Chondrocyte (in vitro differentiated cells): ENCODE measurements around the gene TRAF2. TPM values are rescaled to one million over a fixed set of nuclear protein-coding genes. Genes with fewer than 3 reads are reported as not detected.

ENCODE experiments used
- DNase-seq: peaks from one replicate; pipeline ENCODE4 v3.0.0; 2021; ENCODE audit warnings: mixed read lengths, low spot score
- H3K27ac Mint-ChIP-seq: one replicate; pipeline ENCODE4 v1.8.0; 2021; ENCODE audit warnings: mild to moderate bottlenecking, moderate library complexity, mixed read lengths; ENCODE audit not compliant: unreplicated experiment
- H3K27me3 Mint-ChIP-seq: 2 replicates; pipeline ENCODE4 v1.8.0; 2021; ENCODE audit warnings: low read depth, mixed read lengths
- H3K36me3 Mint-ChIP-seq: 2 replicates; pipeline ENCODE4 v1.8.0; 2021; ENCODE audit warnings: low read depth, mixed read lengths
- H3K4me1 Mint-ChIP-seq: 2 replicates; pipeline ENCODE4 v1.8.0; 2021; ENCODE audit warnings: low read depth, mild to moderate bottlenecking, mixed read lengths
- H3K4me3 Mint-ChIP-seq: one replicate; pipeline ENCODE4 v1.8.0; 2021; ENCODE audit warnings: mild to moderate bottlenecking, moderate library complexity, mixed read lengths; ENCODE audit not compliant: unreplicated experiment
- H3K9me3 Mint-ChIP-seq: 2 replicates; pipeline ENCODE4 v1.8.0; 2021; ENCODE audit warnings: low read depth, mixed read lengths
- CTCF ChIP-seq: fragments of 200-600 bp; sonication (generic); IDR thresholded peaks from 2 replicates; pipeline ENCODE4 v1.5.0; 2021; ENCODE audit warnings: antibody characterized with exemption, mild to moderate bottlenecking, moderate library complexity
- total RNA-seq: library from RNA; stranded (reverse); gene quantifications from 3 replicates; pipeline ENCODE4 v1.2.1, GENCODE V29; 2021

Gene TRAF2
- total RNA-seq, 1 donor from 2014 or later: 10.4 TPM

DNA sequence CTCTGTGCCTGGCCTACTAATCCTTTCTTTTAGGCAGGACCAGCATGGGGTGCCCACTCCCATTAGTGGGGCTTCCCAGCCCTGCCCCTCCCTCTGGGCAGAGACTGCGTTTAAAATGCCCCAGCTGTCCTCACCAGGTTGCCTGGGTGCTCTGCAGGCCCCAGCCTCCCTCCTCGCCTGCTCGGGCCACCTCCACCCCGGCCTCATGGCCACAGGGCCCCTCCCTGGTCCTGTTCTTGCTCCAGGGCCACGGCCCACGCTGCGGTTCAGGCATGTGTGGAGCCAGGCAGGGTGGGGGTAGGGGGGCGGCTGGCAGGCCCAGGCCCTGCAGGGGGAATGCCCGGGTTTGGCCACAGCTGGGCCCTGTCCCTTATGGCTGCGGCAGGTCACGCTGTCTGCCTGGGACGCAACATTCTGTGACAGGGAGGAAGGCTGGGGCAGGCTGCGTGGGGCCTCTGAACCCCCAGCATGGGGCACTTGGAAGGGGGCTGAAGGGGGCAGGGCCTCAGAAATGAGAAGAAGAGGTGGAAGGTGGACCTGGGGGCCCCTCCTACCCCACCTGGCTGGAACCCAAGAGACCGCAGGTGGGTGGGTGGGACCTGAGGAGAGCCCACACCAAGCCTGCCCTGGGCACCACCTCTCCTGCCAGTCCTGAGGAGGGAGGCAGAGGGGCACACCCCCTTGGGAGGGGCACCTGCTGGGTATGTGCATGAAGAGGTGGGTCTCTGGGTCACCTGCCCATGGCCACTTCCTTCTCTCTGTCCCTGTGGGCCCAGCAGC is 65.4 kb downstream of the TRAF2 start, which contains the start of gene LCN12:
TSS of gene LCN12 (plus strand) at position 733 of the 780 bp plus-strand sequence. CDS start 55 bp downstream, outside the sequence.
- H3K4me1 Mint-ChIP-seq: peaks cover 6% of the 10 kb centered on the region

DNA sequence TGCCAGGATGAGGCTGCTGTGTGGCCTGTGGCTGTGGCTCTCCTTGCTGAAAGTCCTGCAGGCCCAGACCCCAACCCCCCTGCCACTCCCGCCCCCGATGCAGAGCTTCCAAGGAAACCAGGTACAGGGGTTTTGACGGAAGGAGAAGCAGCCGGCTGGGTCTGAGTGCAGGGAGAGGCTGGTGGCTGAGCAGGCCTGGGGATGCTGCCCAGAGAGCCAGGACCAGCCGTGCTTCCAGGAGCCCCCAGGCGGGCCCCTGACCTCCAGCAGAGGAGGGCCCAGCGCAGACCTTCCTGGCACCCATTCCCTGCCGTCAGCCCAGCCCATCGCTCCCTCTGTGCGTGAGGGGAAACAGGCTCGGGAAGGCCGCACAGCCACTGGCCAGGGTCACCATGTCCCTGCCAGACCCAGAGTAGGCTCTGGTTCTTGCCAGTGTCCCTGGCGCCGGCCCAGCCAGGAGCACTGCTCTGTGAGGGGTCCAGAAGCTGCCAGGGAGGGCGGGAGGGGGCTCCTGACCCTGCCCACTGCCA is 66.1 kb downstream of the TRAF2 start:
- TF ChIP-seq CTCF: no peak
- H3K27ac Mint-ChIP-seq: no peak overlapping the region

More for the DNA sequence above, 65.4 kb downstream of the TRAF2 start, which contains the start of gene LCN12:
- Mint-ChIP-seq H3K36me3 (no peaks in the 10 kb centered on the region), H3K27me3 (peaks cover 2% of the 10 kb centered on the region), H3K9me3 (peaks cover 2% of the 10 kb centered on the region), H3K4me3 (no peak within 1 kb of the TSS), H3K27ac (no peak within 1 kb of the TSS)
- DNase-seq: no peak
- TF ChIP-seq CTCF: no peak

GRCh38 chr9:136952876-136953770 is 66.8 kb downstream of the TRAF2 start:
- Mint-ChIP-seq H3K27ac (no peak overlapping the region), H3K36me3 (no peaks in the 10 kb centered on the region), H3K4me1 (peaks cover 5% of the 10 kb centered on the region), H3K27me3 (peaks cover 2% of the 10 kb centered on the region), H3K4me3 (no peak overlapping the region), H3K9me3 (peaks cover 3% of the 10 kb centered on the region)
- no peak for DNase-seq
- TF ChIP-seq CTCF: no peak

More for the DNA sequence above, 66.1 kb downstream of the TRAF2 start:
- Mint-ChIP-seq H3K9me3 (peaks cover 3% of the 10 kb centered on the region), H3K27me3 (peaks cover 2% of the 10 kb centered on the region), H3K4me3 (no peak overlapping the region), H3K4me1 (peaks cover 6% of the 10 kb centered on the region), H3K36me3 (no peaks in the 10 kb centered on the region)
- no peak for DNase-seq

- Mint-ChIP-seq H3K36me3 (no peaks in the 10 kb centered on the region), H3K27me3 (peaks cover 2% of the 10 kb centered on the region), H3K9me3 (peaks cover 3% of the 10 kb centered on the region), H3K4me1 (peaks cover 3% of the 10 kb centered on the region), H3K4me3 (no peak overlapping the region), H3K27ac (no peak overlapping the region)
- DNase-seq: no peak
- TF ChIP-seq CTCF: no peak
Measured at GRCh38 chr9:136953771-136954269, 67.5 kb downstream of the TRAF2 start.
